Chondrocyte (in vitro differentiated cells): ENCODE results near the gene SLC9C1. TPM values are rescaled to one million over a fixed set of nuclear protein-coding genes. Genes with fewer than 3 reads are reported as not detected.

ENCODE experiments used
- DNase-seq: peaks from one replicate; pipeline ENCODE4 v3.0.0; 2021; ENCODE audit warnings: mixed read lengths, low spot score
- H3K27ac Mint-ChIP-seq: one replicate; pipeline ENCODE4 v1.8.0; 2021; ENCODE audit warnings: mild to moderate bottlenecking, moderate library complexity, mixed read lengths; ENCODE audit not compliant: unreplicated experiment
- H3K27me3 Mint-ChIP-seq: 2 replicates; pipeline ENCODE4 v1.8.0; 2021; ENCODE audit warnings: low read depth, mixed read lengths
- H3K36me3 Mint-ChIP-seq: 2 replicates; pipeline ENCODE4 v1.8.0; 2021; ENCODE audit warnings: low read depth, mixed read lengths
- H3K4me1 Mint-ChIP-seq: 2 replicates; pipeline ENCODE4 v1.8.0; 2021; ENCODE audit warnings: low read depth, mild to moderate bottlenecking, mixed read lengths
- H3K4me3 Mint-ChIP-seq: one replicate; pipeline ENCODE4 v1.8.0; 2021; ENCODE audit warnings: mild to moderate bottlenecking, moderate library complexity, mixed read lengths; ENCODE audit not compliant: unreplicated experiment
- H3K9me3 Mint-ChIP-seq: 2 replicates; pipeline ENCODE4 v1.8.0; 2021; ENCODE audit warnings: low read depth, mixed read lengths
- total RNA-seq: library from RNA; stranded (reverse); gene quantifications from 3 replicates; pipeline ENCODE4 v1.2.1, GENCODE V29; 2021
- TF ChIP-seq, protein P1 (sequence below): fragments of 200-600 bp; sonication (generic); IDR thresholded peaks from 2 replicates; pipeline ENCODE4 v1.5.0; 2021; ENCODE audit warnings: antibody characterized with exemption, mild to moderate bottlenecking, moderate library complexity

The SLC9C1 gene
- total RNA-seq, 1 donor from 2014 or later = 0.07 TPM

DNA sequence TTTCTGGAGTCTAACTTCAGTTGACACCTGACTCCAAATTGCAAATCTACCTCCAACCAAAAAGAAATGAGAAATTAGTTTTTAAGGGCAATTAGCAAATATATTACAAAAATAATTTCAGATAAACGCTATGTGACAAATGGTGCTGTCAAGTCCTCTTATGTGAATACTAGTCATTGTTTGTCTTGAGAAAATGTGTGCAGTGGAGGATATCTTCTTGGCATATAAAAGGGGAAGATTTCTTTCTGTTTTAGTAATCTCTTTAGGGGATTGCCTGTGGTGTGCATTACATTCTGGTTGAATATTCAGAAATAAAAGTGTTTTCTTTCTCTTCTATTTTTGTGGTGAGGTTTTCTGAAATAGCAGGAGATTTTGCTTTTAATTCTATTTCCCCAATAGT lies 158.0 kb downstream of the SLC9C1 start:
- TF ChIP-seq, protein P1, sequence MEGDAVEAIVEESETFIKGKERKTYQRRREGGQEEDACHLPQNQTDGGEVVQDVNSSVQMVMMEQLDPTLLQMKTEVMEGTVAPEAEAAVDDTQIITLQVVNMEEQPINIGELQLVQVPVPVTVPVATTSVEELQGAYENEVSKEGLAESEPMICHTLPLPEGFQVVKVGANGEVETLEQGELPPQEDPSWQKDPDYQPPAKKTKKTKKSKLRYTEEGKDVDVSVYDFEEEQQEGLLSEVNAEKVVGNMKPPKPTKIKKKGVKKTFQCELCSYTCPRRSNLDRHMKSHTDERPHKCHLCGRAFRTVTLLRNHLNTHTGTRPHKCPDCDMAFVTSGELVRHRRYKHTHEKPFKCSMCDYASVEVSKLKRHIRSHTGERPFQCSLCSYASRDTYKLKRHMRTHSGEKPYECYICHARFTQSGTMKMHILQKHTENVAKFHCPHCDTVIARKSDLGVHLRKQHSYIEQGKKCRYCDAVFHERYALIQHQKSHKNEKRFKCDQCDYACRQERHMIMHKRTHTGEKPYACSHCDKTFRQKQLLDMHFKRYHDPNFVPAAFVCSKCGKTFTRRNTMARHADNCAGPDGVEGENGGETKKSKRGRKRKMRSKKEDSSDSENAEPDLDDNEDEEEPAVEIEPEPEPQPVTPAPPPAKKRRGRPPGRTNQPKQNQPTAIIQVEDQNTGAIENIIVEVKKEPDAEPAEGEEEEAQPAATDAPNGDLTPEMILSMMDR = no peak
- Mint-ChIP-seq H3K4me3 (no peak overlapping the region), H3K36me3 (no peaks in the 10 kb centered on the region), H3K4me1 (no peaks in the 10 kb centered on the region), H3K27ac (no peak overlapping the region), H3K9me3 (no peaks in the 10 kb centered on the region), H3K27me3 (peaks cover 5% of the 10 kb centered on the region)
- no peak for DNase-seq

- H3K9me3 Mint-ChIP-seq = no peaks in the 10 kb centered on the region
- no peak overlapping the region for H3K27ac Mint-ChIP-seq
- no peaks in the 10 kb centered on the region for H3K4me1 Mint-ChIP-seq
- H3K27me3 Mint-ChIP-seq = peaks cover 3% of the 10 kb centered on the region
- DNase-seq = no peak
- TF ChIP-seq, protein P1 = no peak
- H3K36me3 Mint-ChIP-seq = no peaks in the 10 kb centered on the region
- H3K4me3 Mint-ChIP-seq = no peak overlapping the region
Observed at GRCh38 chr3:112134335-112135124, 159.5 kb downstream of the SLC9C1 start.

DNA sequence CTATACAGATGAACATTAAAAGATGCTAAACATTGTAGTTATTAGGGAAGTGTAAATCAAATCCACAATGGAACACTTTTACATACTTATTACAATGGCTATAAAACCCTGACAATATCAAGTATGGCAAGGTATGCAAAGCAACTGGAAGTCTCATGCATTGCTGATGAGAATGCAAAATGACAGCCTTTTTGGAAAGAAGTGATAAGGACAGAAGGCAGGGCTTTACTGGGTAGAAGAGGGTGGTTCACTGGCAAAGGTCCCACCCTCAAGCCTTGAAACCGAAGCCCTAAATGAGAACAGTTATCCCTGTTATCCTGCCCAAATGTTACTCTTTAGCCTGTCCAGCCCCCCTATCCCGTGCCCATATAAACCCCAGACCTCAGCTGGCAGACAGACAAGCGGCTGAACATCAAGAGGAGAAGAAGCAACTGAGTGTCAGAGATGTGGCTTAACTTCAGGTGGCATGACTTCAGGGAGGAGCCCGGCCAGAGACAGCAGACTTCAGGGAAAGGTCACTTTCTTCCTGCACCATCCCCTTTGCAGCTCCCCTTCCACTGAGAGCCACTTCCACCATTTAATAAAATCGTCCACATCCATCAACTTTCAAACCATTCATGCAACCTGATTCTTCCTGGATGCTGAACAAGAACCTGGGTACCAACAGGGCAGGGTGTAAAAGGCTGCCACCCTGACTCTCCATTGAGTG lies 160.2 kb downstream of the SLC9C1 start:
- DNase-seq = no peak
- Mint-ChIP-seq H3K27me3 (peaks cover 3% of the 10 kb centered on the region), H3K4me1 (no peaks in the 10 kb centered on the region), H3K27ac (no peak overlapping the region), H3K9me3 (no peaks in the 10 kb centered on the region), H3K4me3 (no peak overlapping the region), H3K36me3 (no peaks in the 10 kb centered on the region)
- TF ChIP-seq, protein P1 = no peak

- no peaks in the 10 kb centered on the region for H3K9me3 Mint-ChIP-seq
- no peaks in the 10 kb centered on the region for H3K36me3 Mint-ChIP-seq
- no peak for DNase-seq
- no peaks in the 10 kb centered on the region for H3K4me1 Mint-ChIP-seq
- H3K4me3 Mint-ChIP-seq = no peak within 1 kb of the TSS
- peaks cover 2% of the 10 kb centered on the region for H3K27me3 Mint-ChIP-seq
- TF ChIP-seq, protein P1 = no peak
- no peak within 1 kb of the TSS for H3K27ac Mint-ChIP-seq
Observed at GRCh38 chr3:112132975-112133448, 161.0 kb downstream of the SLC9C1 start, which contains the start of gene GCSAM. Gene GCSAM (minus strand): TSS chr3:112133248. CDS start chr3:112133120, 128 bp downstream.

DNA sequence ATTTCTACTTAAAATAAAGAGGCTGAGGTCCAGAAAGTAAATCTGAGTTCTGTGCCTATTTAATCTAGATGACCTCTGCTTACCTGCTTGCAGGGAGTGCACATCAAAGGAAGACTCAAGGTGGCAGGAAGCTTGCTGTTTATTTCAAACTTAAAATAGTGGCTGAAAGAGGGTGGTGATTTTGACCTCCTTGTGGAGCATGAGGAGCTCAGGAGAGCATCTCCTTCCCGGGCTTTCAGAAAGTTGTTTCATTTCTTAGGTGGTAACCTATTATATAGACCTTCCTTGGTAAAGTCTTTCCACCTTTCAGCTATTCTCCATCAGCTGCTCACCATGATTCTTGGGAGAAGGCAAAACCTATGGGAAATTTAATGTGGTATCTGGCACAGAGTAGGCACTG lies 161.5 kb downstream of the SLC9C1 start:
- H3K27ac Mint-ChIP-seq = no peak overlapping the region
- TF ChIP-seq, protein P1 = no peak
- no peaks in the 10 kb centered on the region for H3K36me3 Mint-ChIP-seq
- H3K4me3 Mint-ChIP-seq = no peak overlapping the region
- H3K27me3 Mint-ChIP-seq = no peaks in the 10 kb centered on the region
- no peak for DNase-seq
- H3K9me3 Mint-ChIP-seq = no peaks in the 10 kb centered on the region
- H3K4me1 Mint-ChIP-seq = no peaks in the 10 kb centered on the region
